Liver (tissue), 3 donors: ENCODE measurements around the gene A2ML1.

Experiments used
- EGR1 ChIP-seq, 2 donors: IDR thresholded peaks; 2 replicates each; pipeline ENCODE4 v1.6.1; 2016 to 2018; ENCODE audit warnings: antibody characterized with exemption in 2 of 2, low read depth in 2 of 2
- FOXA1 ChIP-seq: IDR thresholded peaks from 2 replicates; pipeline ENCODE4 v1.6.1; 2016; ENCODE audit warnings: antibody characterized with exemption
- JUND ChIP-seq, 2 donors: IDR thresholded peaks; 2 replicates each; pipeline ENCODE4 v1.6.1; 2016; ENCODE audit warnings: antibody characterized with exemption in 2 of 2
- MAX ChIP-seq: IDR thresholded peaks from 2 replicates; pipeline ENCODE4 v1.6.1; 2016; ENCODE audit warnings: antibody characterized with exemption
- RAD21 ChIP-seq, 2 donors: IDR thresholded peaks; 2 replicates each; pipeline ENCODE4 v1.6.1; 2016; ENCODE audit warnings: antibody characterized with exemption in 2 of 2, mild to moderate bottlenecking in 2 of 2
- RXRA ChIP-seq, 2 donors: IDR thresholded peaks; 2 replicates each; pipeline ENCODE4 v1.6.1; 2017 to 2018; ENCODE audit warnings: antibody characterized with exemption in 2 of 2, mild to moderate bottlenecking in 1 of 2
- SP1 ChIP-seq: IDR thresholded peaks from 2 replicates; pipeline ENCODE4 v1.6.1; 2018; ENCODE audit warnings: antibody characterized with exemption, mild to moderate bottlenecking
- TAF1 ChIP-seq: conservative IDR thresholded peaks from 2 replicates; pipeline ENCODE4 v1.6.1; 2016; ENCODE audit warnings: antibody characterized with exemption, mild to moderate bottlenecking
- TF ChIP-seq, protein P1 (sequence below): fragments of 150-350 bp; IDR thresholded peaks from 2 replicates; pipeline ENCODE4 v1.5.1; 2017; ENCODE audit warnings: improper control_type of control experiment, low read depth, low read length; ENCODE audit not compliant: missing input control
- donor health status: healthy.
- donor health status: healthy.

- TF ChIP-seq SP1 (no peak), TAF1 (no peak), RAD21 (IDR thresholded peaks at IDR 0.05) (no peak), MAX (no peak), FOXA1 (no peak), JUND (IDR thresholded peaks at IDR 0.05) (no peak), EGR1 (IDR thresholded peaks at IDR 0.05; ENCODE audit: low read depth in 2 of 2) (no peak), RXRA (IDR thresholded peaks at IDR 0.05) (no peak)
- TF ChIP-seq, protein P1, sequence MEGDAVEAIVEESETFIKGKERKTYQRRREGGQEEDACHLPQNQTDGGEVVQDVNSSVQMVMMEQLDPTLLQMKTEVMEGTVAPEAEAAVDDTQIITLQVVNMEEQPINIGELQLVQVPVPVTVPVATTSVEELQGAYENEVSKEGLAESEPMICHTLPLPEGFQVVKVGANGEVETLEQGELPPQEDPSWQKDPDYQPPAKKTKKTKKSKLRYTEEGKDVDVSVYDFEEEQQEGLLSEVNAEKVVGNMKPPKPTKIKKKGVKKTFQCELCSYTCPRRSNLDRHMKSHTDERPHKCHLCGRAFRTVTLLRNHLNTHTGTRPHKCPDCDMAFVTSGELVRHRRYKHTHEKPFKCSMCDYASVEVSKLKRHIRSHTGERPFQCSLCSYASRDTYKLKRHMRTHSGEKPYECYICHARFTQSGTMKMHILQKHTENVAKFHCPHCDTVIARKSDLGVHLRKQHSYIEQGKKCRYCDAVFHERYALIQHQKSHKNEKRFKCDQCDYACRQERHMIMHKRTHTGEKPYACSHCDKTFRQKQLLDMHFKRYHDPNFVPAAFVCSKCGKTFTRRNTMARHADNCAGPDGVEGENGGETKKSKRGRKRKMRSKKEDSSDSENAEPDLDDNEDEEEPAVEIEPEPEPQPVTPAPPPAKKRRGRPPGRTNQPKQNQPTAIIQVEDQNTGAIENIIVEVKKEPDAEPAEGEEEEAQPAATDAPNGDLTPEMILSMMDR, result no peak
These were observed 42.6 kb upstream of the A2ML1 start for GRCh38 chr12:8779862-8780261.
